Hematopoietic multipotent progenitor cell treated with erythropoietin and hydrocortisone succinate and interleukin-3 and kit ligand, for 8 days (in vitro differentiated cells): ENCODE data around the gene NT5C2.
"Not testable (repeated sequence)": the region's sequence is repeated elsewhere in the genome, so short reads cannot be mapped to it uniquely, and the experiment has no call there.

Source experiments
- DNase-seq: peaks from one replicate; pipeline ENCODE4 v3.0.0-alpha.2; 2015

Gene NT5C2

GRCh38 chr10:103080891-103081581, 112.0 kb downstream of the NT5C2 start:
- no peak for DNase-seq

GRCh38 chr10:103079946-103080345, 113.1 kb downstream of the NT5C2 start:
- no peak for DNase-seq

DNA sequence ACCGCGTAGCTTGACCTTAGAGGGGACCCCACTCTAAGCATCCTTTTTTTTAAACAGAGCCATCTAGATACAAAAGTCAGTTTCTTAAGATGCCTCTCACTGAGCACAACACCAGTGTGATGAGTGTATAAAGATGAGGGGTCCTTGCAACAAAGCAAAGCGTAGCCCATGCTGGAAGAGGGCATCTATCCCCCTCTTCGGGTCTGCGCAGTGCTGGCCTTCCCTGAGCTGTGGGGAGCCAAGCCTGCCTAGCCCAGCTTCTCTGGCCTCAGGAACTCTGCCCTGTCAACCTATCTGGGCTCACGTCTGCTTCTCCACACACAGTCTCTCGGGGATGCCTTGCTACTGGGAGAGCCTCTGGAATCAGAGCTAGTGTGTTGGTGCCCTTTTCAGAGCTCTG, 114.0 kb downstream of the NT5C2 start:
- DNase-seq = no peak

GRCh38 chr10:103078676-103079075, 114.4 kb downstream of the NT5C2 start:
- DNase-seq = no peak

- no peak for DNase-seq
Observed at GRCh38 chr10:103078309-103078615, 114.8 kb downstream of the NT5C2 start.

DNA sequence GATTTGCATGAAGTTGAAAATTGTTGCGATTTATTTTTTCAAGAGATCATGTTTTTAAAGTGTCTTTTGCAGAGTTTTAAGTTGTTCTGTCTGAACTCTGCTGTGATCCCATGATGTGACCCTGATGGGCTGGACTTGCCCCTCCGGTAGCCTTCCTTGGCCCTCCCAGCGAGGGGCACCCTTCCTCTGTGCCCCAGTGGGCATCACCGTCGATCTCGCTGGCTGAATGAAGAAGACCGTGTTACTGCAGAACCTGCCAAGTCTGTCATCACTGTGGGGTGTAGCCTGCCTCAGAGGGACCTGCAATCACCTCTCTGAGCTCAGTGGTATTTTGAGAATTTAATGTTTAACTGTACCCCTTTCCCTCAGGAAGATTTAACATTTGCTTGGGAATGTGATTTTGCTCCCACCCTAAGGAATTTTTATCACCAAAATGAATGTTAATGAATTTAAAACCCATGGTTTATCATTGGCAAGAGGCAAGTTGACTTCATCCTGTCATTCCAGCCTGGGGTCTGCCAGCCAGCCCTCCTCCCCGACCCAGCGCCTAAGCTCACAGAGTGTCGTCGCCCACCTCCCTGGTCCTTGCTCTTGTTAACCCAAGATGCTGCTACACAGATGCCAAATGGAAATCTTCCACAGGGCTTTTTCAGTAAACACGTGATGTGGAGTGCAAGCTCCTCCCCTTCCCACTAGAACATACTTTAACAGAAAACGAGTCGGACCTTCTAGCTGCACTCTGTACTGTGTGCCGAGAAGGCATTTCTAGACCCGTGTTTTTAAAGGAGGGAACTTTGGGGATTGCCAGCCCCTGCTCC, 115.4 kb downstream of the NT5C2 start:
- no peak for DNase-seq

DNA sequence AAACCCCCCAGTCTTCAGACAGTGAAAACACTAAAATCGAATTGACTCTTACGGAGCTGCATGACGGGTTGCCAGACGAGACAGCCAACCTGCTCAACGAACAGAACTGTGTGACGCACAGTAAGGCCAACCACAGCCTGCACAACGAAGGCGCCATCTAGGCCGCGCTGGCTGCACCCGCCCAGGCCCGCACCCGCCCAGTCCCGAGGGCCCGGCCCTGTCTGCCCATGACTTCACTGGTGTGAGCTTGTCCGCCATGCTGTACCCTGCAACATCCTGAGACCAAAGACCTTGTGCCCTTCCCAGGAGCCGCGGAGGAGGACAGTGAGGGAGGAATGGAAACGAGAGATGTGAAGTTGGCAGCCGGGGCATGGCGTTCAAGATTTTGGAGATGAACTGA, 116.1 kb downstream of the NT5C2 start:
- DNase-seq = no peak

- no peak for DNase-seq
Observed at GRCh38 chr10:103072891-103073290, 120.2 kb downstream of the NT5C2 start.

DNA sequence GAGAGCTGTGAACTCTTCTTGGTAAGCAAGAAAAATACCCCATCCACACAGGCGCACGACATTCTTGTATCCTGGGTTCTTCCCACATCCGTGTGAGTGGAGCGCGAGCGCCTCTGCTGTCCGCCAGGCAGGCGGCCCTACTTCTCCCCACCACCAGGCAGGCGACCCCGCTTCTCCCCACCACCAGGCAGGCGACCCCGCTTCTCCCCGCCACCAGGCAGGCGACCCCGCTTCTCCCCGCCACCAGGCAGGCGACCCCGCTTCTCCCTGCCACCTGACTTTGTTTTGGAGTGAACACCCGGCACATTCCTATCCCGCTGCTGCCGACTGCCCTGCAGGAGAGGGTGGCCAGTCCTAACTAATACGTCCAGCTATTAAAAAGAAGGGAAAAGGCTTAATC, 120.8 kb downstream of the NT5C2 start:
- no peak for DNase-seq

DNA sequence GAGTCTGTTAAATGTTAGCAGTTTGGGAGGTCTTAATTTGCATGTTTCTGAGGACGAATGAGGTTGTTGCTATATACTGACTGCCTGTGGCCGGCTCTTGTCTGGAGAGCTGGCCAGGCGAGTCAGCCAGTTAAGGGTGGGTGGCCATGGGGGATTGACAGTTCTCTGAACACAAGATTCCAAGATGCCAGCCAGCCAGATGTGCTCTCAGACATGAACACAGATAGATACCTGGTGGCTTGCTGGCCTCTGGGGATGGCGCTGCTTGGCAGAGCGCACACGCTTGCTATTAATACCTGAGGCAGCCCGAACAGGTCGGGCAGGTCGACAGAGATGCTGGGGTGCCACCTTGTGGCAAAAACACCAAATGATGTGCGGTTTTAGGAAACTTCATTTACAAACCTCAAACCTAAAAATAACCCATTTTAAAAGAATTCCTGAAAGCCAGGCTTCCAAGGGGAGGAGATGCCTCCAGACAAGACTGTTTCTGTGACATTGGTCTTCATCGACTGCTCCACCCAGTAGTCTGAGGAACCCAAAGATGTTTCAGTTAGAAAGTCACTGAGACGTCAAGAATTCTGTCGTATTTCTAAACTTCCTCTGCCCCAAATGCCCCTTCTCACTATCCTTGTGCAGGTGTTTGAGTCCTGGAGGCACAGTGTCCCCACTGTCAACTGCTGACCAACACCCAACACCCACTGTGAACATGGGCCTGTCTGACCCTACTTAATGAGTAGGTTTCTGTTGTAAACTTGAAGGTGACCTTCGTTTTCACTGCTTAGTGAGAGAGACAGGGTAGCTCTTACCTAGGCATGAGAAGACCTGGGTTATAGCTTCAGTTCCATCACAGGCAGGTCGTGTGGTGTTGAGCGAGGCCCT, 123.4 kb downstream of the NT5C2 start:
- peak; percentile 70 for DNase-seq

- DNase-seq = no peak
Observed at GRCh38 chr10:103067956-103068355, 125.1 kb downstream of the NT5C2 start.

DNA sequence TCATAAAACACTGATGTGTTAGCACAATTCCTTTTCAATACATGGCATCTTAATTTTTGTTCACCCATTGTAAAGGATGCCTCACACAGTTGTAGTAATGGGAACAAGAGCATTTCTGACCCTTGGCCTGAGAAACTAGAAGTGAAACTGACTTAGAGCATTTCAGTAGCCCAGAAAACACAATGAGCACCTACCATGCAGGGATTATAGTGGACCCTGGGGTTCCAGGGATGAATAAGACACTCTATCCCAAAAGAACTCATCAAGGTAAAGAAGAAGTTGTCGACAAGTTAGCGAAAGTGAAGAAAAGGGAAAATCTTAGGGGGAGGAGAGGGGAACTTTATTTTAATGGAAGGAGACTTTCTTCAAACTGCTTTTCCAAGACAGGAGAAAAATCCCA, 125.6 kb downstream of the NT5C2 start:
- no peak for DNase-seq

GRCh38 chr10:103067099-103067477, 126.0 kb downstream of the NT5C2 start:
- DNase-seq = not testable (repeated sequence)

DNA sequence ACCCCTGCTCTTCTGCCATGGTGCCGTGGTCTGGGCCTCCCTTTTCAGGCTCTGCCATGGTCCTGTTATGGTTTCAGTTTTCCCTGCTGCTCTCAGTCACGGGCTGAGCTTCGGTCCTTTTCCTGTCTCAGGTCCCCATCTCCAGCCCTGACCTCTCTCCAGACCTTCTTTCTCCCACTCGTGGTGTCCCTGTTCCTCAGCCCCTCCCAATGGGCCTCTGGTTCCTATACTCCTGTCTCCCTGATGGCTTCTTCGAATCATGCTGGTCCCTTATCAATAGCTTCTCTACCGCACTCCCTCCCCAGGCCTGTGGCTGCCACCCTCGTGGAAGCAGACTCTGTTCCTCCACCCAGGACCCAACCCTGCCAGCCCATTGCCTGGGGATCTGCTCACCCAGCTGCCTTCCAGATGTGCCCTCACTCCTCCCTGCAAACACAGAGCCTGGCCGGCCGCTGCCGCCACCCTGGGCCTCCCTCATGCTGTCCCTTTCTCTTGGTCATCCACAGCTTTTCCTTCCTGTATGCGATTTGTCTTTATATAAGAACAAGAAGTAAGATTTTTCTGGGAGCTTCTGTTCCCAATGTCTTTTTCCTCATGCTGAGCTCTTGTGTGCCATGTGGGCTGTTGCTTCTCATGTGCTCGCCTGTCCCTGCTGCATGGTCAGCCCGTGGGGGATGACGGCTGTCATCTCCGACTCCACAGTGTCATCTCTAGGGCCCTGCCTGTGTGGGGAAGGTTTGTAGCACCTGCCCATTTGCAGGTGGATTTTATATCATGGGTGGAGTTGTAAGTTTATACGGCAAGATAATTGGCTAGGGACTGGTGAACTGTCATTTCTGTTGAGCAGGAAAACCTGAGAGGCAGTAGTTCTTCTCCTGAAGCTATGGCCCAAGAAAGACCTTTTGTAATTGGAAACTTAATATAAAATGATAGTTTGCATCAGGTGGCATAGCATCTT, 126.7 kb downstream of the NT5C2 start:
- DNase-seq = no peak

GRCh38 chr10:103064956-103065355, 128.1 kb downstream of the NT5C2 start:
- no peak for DNase-seq

GRCh38 chr10:103062854-103063590, 130.1 kb downstream of the NT5C2 start:
- DNase-seq = peak; percentile 40

DNA sequence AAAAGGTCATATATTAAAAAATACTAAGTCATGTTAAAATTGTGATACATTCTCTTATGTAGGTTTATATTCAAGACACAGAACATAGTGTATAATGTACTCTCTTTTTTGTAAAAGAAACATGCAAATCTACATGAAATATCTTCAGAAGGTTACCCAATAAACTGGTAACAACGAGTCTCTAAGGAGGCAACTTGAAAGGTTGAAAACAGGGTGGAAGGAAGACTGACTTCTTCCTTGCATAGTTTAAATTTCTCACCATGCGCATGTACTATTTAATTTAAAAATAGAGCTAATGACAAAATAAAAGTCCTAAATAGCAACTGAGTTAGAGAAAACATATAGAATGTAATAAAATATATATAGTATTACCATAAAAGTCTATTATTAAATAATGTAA, 132.5 kb downstream of the NT5C2 start:
- DNase-seq = no peak

DNA sequence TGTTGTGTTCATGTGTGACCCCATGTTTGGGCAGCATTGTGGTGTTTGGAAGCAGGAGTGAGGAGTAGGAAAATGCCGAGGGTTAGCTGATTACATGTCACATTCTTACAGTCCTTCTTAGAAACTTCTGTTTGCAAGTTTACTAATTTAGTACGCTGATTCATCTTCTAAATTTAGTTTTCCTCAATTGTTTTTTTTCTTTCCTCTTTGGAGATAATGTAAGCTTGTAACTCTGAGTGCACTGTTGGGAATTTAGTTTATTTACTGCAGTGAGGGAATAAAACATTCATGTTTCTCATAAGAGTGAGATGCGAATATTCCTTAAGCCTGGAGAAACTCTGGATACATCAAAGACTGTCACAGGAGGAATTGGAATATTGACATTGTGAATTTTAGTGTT, 135.0 kb downstream of the NT5C2 start:
- DNase-seq = no peak

DNA sequence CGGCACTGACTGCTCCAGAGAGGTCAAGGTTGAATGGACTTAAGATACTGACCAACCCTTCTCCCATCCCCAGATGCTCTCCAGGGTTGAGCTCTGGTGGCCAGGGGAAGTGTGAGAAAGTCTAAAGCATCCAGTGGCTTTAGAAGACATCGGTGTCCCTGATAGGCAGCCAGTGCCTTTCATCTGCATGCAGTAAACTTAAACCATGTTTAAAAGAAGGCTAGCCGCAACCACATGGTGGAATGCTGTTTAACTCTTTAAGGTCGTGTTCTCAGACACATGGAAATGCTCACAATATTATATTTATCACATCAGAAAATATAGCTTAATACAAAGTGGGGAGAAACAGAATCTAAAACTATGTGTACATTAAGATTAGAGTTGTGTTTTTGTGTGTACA, 138.0 kb downstream of the NT5C2 start:
- no peak for DNase-seq

DNA sequence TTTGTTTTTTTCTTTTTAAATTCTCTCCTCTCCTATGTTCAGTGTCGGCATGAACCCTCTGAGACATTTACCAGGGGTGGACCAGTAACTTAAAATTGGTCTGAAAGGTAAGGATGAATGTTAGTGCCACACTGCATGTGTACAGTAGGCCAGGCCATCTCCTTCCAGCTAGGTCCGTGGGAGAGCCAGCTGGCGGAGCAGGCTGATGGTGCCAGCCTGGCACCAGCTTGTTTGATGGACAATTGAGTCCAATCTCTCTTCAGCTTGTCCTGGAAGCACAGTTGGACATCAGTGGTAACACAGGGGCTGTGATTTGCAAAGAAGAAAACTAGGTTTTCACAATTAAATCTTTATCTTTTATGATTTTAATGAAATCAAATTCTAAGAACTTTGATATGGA, 138.5 kb downstream of the NT5C2 start:
- DNase-seq = no peak

GRCh38 chr10:103053659-103054581, 139.2 kb downstream of the NT5C2 start:
- peak; percentile 72 for DNase-seq
